Activated T-helper 1 cell treated with anti-CD3 and anti-CD28 coated beads, Interleukin-12 subunit alpha, Interleukin-12 subunit beta, Interleukin-2, Interleukin-4 antibody, amounts not matched to agents 30 ng/mL and 10 ng/mL and 1 ng/mL, durations not matched to agents 14 hours and 24 hours and 36 hours (primary cell): ENCODE data around the gene NAALAD2. TPM values are rescaled to one million over a fixed set of nuclear protein-coding genes. Genes with fewer than 3 reads are reported as not detected.
A peak's percentile ranks its signal among the peaks of the same experiment; 100 is the strongest.
"Not testable (repeated sequence)": the region's sequence is repeated elsewhere in the genome, so short reads cannot be mapped to it uniquely, and the experiment has no call there.

Experiments
- DNase-seq: peaks from one replicate; pipeline ENCODE4 v3.0.0; 2021; ENCODE audit warnings: low spot score
- H3K27ac Mint-ChIP-seq: one replicate; pipeline ENCODE4 v1.8.0; 2021; ENCODE audit warnings: mild to moderate bottlenecking, mixed read lengths
- H3K27me3 Mint-ChIP-seq: one replicate; pipeline ENCODE4 v1.8.0; 2022; ENCODE audit warnings: mild to moderate bottlenecking, moderate library complexity, mixed read lengths; ENCODE audit not compliant: insufficient read depth
- H3K36me3 Mint-ChIP-seq: one replicate; pipeline ENCODE4 v1.8.0; 2021; ENCODE audit warnings: low read depth, mixed read lengths
- H3K4me1 Mint-ChIP-seq: one replicate; pipeline ENCODE4 v1.8.0; 2021; ENCODE audit warnings: low read depth, mixed read lengths
- H3K4me3 Mint-ChIP-seq: one replicate; pipeline ENCODE4 v1.8.0; 2021; ENCODE audit warnings: mild to moderate bottlenecking, moderate library complexity, mixed read lengths
- H3K9me3 Mint-ChIP-seq: one replicate; pipeline ENCODE4 v1.8.0; 2021; ENCODE audit warnings: mixed read lengths
- intact Hi-C: fragments of 100-400 bp; cut with micrococcal nuclease; formaldehyde crosslinking; loops from one replicate; pipeline ENCODE4 v1.15.1; 2024
- total RNA-seq: library from RNA; stranded (reverse); gene quantifications from 2 replicates; pipeline ENCODE4 v1.2.3, GENCODE V29; 2022

The NAALAD2 gene
- not detected in 2 replicates for total RNA-seq

DNA sequence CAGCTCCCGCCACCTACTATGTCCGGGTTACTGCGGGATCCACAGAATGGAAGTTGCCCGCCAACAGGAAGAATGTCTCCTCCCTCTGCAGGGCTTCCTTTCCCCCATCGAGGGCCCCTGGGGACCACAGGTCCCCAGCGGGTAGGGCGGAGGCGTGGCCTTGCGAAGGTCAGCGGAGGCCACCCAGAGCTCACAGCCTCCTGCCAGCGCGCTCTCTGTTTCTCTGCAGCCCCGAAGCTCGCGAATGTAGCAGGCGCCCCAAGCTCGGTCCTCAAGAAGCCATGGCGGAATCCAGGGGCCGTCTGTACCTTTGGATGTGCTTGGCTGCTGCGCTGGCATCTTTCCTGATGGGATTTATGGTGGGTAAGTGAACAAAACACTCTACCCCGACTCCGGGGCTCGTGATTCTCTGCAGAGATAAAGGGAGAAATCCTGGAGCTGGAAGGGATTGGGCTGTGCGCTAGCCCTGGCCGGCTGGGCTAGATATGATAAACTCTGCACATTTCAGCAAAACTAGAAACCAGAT is at the start of gene NAALAD2:
TSS of gene NAALAD2 (plus strand) at position 186 of the 526 bp plus-strand sequence. CDS start at position 282, 96 bp downstream.
- no peak for DNase-seq
- H3K9me3 Mint-ChIP-seq = no peaks in the 10 kb centered on the region

DNA sequence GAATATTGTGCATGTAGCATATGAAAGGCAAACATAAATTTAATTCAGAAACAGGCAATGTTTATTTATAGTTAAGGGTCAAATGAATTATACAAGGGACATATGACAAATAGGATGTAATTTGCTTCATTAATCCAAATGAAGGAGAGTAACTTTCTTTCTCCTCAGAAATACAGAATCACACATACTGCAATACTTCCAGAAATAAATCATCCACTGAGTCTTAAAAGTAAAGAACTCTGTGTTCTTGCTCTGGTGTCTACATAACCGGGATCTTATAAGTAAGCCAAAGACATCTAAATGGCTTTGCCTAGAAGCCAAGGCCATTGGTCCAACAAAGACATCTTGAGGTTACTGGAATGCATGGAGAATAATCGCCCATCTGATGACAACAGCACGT is 48.8 kb upstream of the NAALAD2 start, which contains the start of gene UBTFL1:
TSS of gene UBTFL1 (plus strand) at position 301 of the 400 bp plus-strand sequence. CDS start at position 301, 0 bp downstream.
- H3K36me3 Mint-ChIP-seq, H3K4me3 Mint-ChIP-seq, H3K9me3 Mint-ChIP-seq, H3K4me1 Mint-ChIP-seq, intact Hi-C loops, DNase-seq, H3K27ac Mint-ChIP-seq, H3K27me3 Mint-ChIP-seq: not testable (repeated sequence)

More for the DNA sequence above, at the start of gene NAALAD2:
- Mint-ChIP-seq H3K27ac (no peak within 1 kb of the TSS), H3K27me3 (peaks cover 33% of the 10 kb centered on the region), H3K4me3 (peak within 1 kb of the TSS; percentile 24), H3K36me3 (no peaks in the 10 kb centered on the region), H3K4me1 (peaks cover 14% of the 10 kb centered on the region)
- intact Hi-C loops = no loop called here

DNA sequence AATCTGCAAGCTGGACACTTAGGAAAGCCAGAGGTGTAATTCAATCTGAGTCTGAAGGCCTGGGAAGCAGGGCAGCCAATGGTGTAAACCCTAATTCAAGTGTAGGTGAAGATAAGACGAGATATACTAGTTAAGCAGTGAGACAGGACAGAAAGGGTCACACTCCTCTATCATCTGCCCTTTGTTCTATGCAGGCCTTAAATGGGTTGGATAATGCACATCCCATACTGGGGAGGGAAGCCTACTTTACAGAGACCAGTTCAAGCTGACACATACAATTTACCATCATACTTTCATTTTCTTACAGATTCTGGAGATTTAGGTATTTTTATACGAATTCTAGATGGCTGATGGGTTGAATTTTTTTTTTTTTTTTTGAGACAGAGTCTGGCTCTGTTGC is 45.7 kb upstream of the NAALAD2 start:
- H3K36me3 Mint-ChIP-seq, H3K4me1 Mint-ChIP-seq, DNase-seq, H3K9me3 Mint-ChIP-seq, H3K27me3 Mint-ChIP-seq, H3K4me3 Mint-ChIP-seq, intact Hi-C loops, H3K27ac Mint-ChIP-seq: not testable (repeated sequence)

DNA sequence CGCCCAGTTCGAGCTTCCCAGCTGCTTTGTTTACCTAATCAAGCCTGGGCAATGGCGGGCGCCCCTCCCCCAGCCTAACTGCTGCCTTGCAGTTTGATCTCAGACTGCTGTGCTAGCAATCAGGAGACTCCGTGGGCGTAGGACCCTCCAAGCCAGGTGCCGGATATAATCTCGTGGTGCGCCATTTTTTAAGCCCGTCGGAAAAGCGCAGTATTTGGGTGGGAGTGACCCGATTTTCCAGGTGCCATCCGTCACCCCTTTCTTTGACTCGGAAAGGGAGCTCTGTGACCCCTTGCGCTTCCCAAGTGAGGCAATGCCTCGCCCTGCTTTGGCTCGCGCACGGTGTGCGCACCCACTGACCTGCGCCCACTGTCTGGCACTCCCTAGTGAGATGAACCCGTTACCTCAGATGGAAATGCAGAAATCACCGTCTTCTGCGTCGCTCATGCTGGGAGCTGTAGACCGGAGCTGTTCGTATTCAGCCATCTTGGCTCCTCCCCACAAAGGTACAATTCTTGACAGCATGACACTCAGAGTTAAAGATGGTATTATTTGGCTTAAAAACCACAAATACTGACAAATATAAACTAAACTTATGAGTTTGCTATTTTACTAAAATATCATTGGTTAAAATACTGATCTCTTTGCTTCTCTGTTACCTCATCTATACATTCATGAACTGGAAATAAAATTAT is 39.1 kb upstream of the NAALAD2 start:
- H3K4me3 Mint-ChIP-seq, DNase-seq, intact Hi-C loops, H3K9me3 Mint-ChIP-seq, H3K4me1 Mint-ChIP-seq, H3K27ac Mint-ChIP-seq, H3K27me3 Mint-ChIP-seq, H3K36me3 Mint-ChIP-seq: not testable (repeated sequence)

DNA sequence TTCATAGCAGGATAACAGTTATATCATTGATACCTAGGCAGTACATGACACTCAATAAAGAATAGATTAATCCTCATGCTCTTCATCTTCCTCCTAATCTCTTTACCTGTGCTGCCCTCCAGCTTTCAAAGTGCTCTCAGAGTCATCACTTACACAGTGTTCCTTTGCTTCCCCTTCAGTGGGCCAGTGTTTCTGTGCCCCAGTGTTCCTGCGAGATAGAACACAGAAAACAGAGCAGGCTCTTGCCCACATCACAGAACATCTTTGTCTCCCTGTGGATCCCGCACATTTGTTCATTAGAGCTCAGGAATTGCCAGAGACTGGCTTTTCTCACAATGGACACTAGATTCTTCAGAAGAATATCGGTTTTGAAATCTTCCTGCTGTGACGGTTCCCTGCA is 36.2 kb upstream of the NAALAD2 start:
- H3K27ac Mint-ChIP-seq, intact Hi-C loops, H3K4me1 Mint-ChIP-seq, H3K4me3 Mint-ChIP-seq, H3K27me3 Mint-ChIP-seq, DNase-seq, H3K9me3 Mint-ChIP-seq, H3K36me3 Mint-ChIP-seq: not testable (repeated sequence)

DNA sequence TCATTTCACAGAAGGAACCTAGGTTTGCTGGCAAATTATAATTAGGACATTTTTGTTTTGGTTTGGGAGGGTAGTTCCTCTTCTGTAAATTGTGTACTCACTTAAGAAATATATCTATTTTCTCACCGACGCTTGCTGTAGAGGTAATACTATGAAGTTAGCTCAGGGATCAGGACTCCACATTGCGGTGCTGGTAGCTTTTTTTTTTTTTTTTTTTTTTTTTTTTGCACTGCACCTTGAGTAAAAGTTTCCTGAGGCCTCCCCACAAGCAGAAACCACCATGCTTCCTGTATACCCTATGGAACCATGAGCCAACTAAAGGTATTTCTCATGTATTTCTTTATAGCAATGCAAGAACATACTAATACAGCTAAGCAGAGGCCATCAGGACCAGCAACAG is 34.0 kb upstream of the NAALAD2 start:
- DNase-seq = no peak
- intact Hi-C loops = no loop called here

DNA sequence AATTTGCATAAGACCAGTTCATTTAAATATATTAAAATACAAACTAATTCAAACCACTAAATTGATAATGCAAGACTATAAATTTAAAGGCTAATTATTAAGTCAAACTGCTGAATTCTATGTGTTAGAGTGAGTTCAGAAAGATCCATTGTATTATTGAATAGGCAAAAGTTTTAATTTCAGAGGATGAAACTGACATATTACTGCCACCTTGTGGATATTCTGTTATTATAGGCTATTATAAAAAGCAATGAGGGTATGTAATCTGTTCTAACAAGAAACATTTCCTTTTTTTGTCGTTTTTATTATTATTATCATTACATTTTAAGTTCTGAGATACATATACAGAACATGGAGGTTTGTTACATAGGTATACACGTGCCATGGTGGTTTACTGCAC is 20.9 kb upstream of the NAALAD2 start:
- no peak overlapping the region for H3K4me3 Mint-ChIP-seq
- DNase-seq = no peak
- no peaks in the 10 kb centered on the region for H3K36me3 Mint-ChIP-seq
- peaks cover 6% of the 10 kb centered on the region for H3K27me3 Mint-ChIP-seq
- H3K9me3 Mint-ChIP-seq = no peaks in the 10 kb centered on the region
- intact Hi-C loops = loop anchor here (10.0 kb wide), 1 partner anchor 1019 kb away; no protein-coding TSS in a partner anchor
- no peaks in the 10 kb centered on the region for H3K4me1 Mint-ChIP-seq
- no peak overlapping the region for H3K27ac Mint-ChIP-seq

More for the DNA sequence above, 34.0 kb upstream of the NAALAD2 start:
- Mint-ChIP-seq H3K36me3 (no peaks in the 10 kb centered on the region), H3K9me3 (no peaks in the 10 kb centered on the region), H3K4me3 (no peak overlapping the region), H3K27me3 (no peaks in the 10 kb centered on the region), H3K27ac (no peak overlapping the region), H3K4me1 (peaks cover 4% of the 10 kb centered on the region)

DNA sequence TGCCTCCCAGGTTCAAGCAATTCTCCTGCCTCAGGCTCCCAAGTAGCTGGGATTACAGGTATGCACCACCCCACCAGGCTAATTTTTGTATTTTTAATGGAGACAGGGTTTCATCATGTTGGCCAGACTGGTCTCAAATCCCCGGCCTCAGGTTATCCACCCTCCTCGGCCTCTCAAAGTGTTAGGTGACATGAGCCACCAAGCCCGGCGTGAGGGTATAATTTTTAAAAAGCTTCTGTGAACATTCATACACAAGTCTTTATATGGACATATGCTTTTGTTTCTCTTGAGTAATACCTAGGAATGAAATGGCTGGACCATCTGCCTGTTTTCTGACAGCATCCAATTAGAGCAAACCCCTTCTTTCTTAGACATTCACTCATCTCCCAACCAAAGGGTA is 14.3 kb upstream of the NAALAD2 start:
- no peaks in the 10 kb centered on the region for H3K9me3 Mint-ChIP-seq
- no peak overlapping the region for H3K4me3 Mint-ChIP-seq
- H3K27me3 Mint-ChIP-seq = no peaks in the 10 kb centered on the region
- H3K36me3 Mint-ChIP-seq = no peaks in the 10 kb centered on the region
- intact Hi-C loops = no loop called here
- no peak overlapping the region for H3K27ac Mint-ChIP-seq
- DNase-seq = no peak
- no peaks in the 10 kb centered on the region for H3K4me1 Mint-ChIP-seq

DNA sequence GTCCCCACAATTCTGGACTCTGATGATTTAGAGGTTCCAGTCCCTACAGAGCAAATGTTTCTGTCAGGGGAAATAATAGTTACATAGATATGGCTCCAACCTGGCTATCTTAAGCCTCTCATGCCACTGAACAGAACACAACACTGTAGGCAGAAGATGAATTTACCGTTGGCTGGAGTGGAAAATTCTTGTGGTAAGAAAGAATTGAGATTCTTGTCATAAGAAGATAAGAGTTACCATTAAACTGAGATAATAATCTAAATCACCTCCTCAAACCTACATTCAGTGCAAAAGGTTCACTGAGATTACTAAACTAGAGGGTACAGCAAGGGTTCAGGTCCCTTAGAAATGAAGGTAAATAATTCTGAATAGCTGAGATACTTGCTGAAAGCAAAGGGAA is 10.1 kb upstream of the NAALAD2 start:
- no peak overlapping the region for H3K4me3 Mint-ChIP-seq
- no peak overlapping the region for H3K27ac Mint-ChIP-seq
- H3K9me3 Mint-ChIP-seq = no peaks in the 10 kb centered on the region
- H3K27me3 Mint-ChIP-seq = peaks cover 4% of the 10 kb centered on the region
- no peaks in the 10 kb centered on the region for H3K4me1 Mint-ChIP-seq
- intact Hi-C loops = no loop called here
- H3K36me3 Mint-ChIP-seq = no peaks in the 10 kb centered on the region
- DNase-seq = no peak

DNA sequence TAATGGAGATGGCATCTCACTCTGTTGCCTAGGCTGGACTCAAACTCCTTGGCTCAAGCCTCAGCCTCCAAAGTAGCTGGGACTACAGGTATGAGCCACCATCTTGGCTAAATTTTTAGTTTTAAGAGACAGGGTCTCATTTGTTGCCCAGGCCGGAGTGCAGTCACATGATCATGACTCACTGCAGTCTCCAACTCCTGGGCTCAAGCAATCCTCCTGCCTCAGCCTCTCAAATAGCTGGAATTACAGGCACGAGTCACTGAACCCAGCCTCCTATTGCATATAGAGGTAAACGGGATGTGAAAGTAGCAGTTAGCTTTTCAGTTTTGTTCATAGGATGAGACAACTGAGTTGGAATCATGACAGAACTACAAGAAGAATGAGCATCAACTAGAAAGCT is 9.5 kb upstream of the NAALAD2 start:
- Mint-ChIP-seq H3K27me3 (peaks cover 4% of the 10 kb centered on the region), H3K9me3 (no peaks in the 10 kb centered on the region), H3K27ac (no peak overlapping the region), H3K4me1 (no peaks in the 10 kb centered on the region), H3K4me3 (no peak overlapping the region), H3K36me3 (no peaks in the 10 kb centered on the region)
- intact Hi-C loops = no loop called here
- DNase-seq = no peak

DNA sequence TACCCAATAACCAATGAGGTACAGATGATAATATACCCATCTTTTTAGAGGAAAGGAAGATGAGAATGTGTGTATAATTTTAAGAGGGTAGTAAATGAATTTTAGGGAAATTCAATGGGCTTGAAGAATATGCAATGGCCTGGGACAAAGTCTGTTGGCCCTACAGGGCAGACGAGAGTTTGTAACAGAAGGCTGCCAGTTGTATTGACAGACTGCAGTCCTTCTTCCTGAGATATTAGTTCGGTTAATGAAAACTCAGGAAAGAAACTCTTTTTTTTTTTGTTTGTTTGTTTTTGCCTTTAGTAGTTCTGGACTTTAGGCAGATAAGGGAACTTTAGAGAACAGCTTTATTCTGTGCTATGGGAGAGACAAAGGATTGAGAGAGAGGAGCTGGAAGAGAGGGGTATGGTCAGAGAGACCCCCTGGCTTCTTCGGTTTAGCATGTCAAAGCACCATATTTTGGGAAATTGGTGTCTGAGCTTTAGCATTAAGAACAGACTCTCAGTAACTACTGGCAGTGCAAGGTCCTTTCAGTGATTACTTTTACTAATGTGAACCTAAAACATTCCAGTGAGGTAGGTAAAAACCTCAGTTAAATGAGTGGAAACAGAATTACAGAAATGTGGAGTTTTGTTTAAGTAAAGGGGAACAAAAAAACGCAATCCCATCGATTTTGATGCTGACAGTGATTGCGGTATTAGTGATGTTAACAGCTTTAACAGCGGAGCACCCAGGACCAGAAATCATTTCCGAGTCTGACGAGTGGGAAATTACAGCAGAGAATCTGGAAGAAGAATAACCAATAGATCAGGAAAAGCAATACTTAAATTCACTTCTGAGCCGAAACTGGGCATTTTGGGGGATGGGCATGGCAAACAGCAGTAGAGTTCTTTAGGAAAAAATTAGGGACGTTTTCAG is 644 bp upstream of the NAALAD2 start:
- H3K4me1 Mint-ChIP-seq = peaks cover 14% of the 10 kb centered on the region
- H3K4me3 Mint-ChIP-seq = peak overlapping the region; percentile 20
- no peak for DNase-seq
- intact Hi-C loops = no loop called here
- no peaks in the 10 kb centered on the region for H3K9me3 Mint-ChIP-seq
- H3K27ac Mint-ChIP-seq = no peak overlapping the region
- peaks cover 33% of the 10 kb centered on the region for H3K27me3 Mint-ChIP-seq
- H3K36me3 Mint-ChIP-seq = no peaks in the 10 kb centered on the region

DNA sequence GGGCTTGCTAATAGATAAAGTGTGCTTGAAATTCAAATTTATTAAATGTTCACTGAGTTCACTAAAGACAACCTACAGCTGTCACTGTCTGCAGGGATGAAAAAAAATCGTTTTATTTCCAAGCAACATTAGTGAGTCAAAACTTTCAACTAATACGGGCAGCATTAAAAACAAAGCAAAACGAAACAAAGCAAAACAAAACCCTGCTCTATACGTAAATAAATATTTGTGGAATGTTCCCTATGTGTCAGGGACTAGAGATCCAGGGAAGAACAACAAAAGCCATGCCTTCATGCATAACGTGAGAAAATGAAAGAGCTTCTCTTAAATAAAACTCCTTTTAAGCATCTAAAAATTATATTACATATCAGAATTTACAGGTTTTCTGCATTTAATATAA is 553 bp downstream of the NAALAD2 start:
- Mint-ChIP-seq H3K27ac (no peak overlapping the region), H3K36me3 (no peaks in the 10 kb centered on the region), H3K4me1 (peaks cover 14% of the 10 kb centered on the region), H3K9me3 (no peaks in the 10 kb centered on the region), H3K4me3 (peak overlapping the region; percentile 24), H3K27me3 (peaks cover 33% of the 10 kb centered on the region)
- intact Hi-C loops = no loop called here
- DNase-seq = no peak

DNA sequence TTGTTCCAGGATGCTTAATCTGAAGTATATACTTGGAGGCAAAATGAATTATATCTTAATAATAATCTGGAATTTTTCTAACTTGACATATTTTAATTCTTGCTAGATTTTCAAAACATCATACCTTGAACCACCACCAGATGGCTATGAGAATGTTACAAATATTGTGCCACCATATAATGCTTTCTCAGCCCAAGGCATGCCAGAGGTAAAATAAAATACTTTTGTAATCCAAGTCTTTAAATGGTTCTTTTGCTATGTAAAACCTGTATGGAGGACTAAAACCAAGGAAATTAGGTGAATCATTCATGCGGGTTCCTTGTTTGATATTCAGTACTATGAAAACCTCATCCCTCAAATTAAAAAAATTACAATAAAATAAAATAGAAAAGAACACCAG is 14.4 kb downstream of the NAALAD2 start:
- Mint-ChIP-seq H3K27ac (no peak overlapping the region), H3K4me3 (no peak overlapping the region), H3K4me1 (no peaks in the 10 kb centered on the region), H3K9me3 (no peaks in the 10 kb centered on the region), H3K36me3 (no peaks in the 10 kb centered on the region), H3K27me3 (peaks cover 4% of the 10 kb centered on the region)
- no peak for DNase-seq
- intact Hi-C loops = no loop called here
